Stimulated activated naive CD8-positive, alpha-beta T cell treated with anti-CD3 and anti-CD28 coated beads, Interleukin-15, amount 100 ng/mL, for 72 hours (primary cell): Measurements from ENCODE around the gene TUG1.

ENCODE experiments used
- ATAC-seq: fragments of 150-1000 bp; cut with Tn5 transposase; 2 replicates; pipeline ENCODE4 v1.10.0; 2021; ENCODE audit warnings: mild to moderate bottlenecking, moderate library complexity
- DNase-seq, 2 donors: peaks; one replicate each; pipeline ENCODE4 v3.0.0; 2021 to 2022
- H3K27ac Mint-ChIP-seq, 2 donors: one replicate each; pipeline ENCODE4 v1.8.0; 2022; ENCODE audit warnings: mild to moderate bottlenecking in 2 of 2, mixed read lengths in 2 of 2, moderate library complexity in 2 of 2
- H3K27me3 Mint-ChIP-seq: one replicate; pipeline ENCODE4 v1.8.0; 2022; ENCODE audit warnings: mixed read lengths
- H3K4me1 Mint-ChIP-seq: one replicate; pipeline ENCODE4 v1.8.0; 2022; ENCODE audit warnings: mild to moderate bottlenecking, mixed read lengths
- H3K4me3 Mint-ChIP-seq, 2 donors: one replicate each; pipeline ENCODE4 v1.8.0; 2022; ENCODE audit warnings: mild to moderate bottlenecking in 2 of 2, mixed read lengths in 2 of 2, moderate library complexity in 1 of 2
- H3K9me3 Mint-ChIP-seq, 2 donors: one replicate each; pipeline ENCODE4 v1.8.0; 2022; ENCODE audit warnings: mixed read lengths in 2 of 2

Gene TUG1

GRCh38 chr22:30940685-30941362, 28.2 kb upstream of the TUG1 start:
- H3K27ac Mint-ChIP-seq: peak overlapping the region; percentile 81 to 90
- H3K27me3 Mint-ChIP-seq: no peaks in the 10 kb centered on the region
- H3K4me3 Mint-ChIP-seq: peak overlapping the region; percentile 56 to 60
- peaks cover 76% of the 10 kb centered on the region for H3K4me1 Mint-ChIP-seq
- DNase-seq (no peak), ATAC-seq (peak; percentile 82)
- H3K9me3 Mint-ChIP-seq: no peaks in the 10 kb centered on the region

- Mint-ChIP-seq H3K4me1 (peaks cover 78% of the 10 kb centered on the region), H3K27me3 (no peaks in the 10 kb centered on the region), H3K27ac (peak overlapping the region; percentile 81 to 90), H3K9me3 (no peaks in the 10 kb centered on the region), H3K4me3 (peak overlapping the region; percentile 56 to 60)
- DNase-seq (no peak), ATAC-seq (peak; percentile 38)
Observed at GRCh38 chr22:30941363-30941740, 27.7 kb upstream of the TUG1 start.

- Mint-ChIP-seq H3K4me1 (peaks cover 73% of the 10 kb centered on the region), H3K27ac (no peak overlapping the region), H3K27me3 (no peaks in the 10 kb centered on the region), H3K4me3 (no peak overlapping the region), H3K9me3 (no peaks in the 10 kb centered on the region)
- ATAC-seq (peak; percentile 79), DNase-seq (peak in 1 of 2 donors; percentile 39)
Observed at GRCh38 chr22:30943368-30943767, 25.7 kb upstream of the TUG1 start.

GRCh38 chr22:30944986-30945385, 24.1 kb upstream of the TUG1 start:
- H3K4me3 Mint-ChIP-seq: no peak overlapping the region

GRCh38 chr22:30945653-30946052, 23.4 kb upstream of the TUG1 start:
- no peaks in the 10 kb centered on the region for H3K9me3 Mint-ChIP-seq
- H3K4me3 Mint-ChIP-seq: no peak overlapping the region
- peak overlapping the region in 1 of 2 donors; percentile 38 for H3K27ac Mint-ChIP-seq
- H3K27me3 Mint-ChIP-seq: no peaks in the 10 kb centered on the region
- H3K4me1 Mint-ChIP-seq: peaks cover 53% of the 10 kb centered on the region
- DNase-seq: no peak
- no peak for ATAC-seq

More at GRCh38 chr22:30944986-30945385, 24.1 kb upstream of the TUG1 start:
- Mint-ChIP-seq H3K9me3 (no peaks in the 10 kb centered on the region), H3K27ac (peak overlapping the region in 1 of 2 donors; percentile 62), H3K4me1 (peaks cover 60% of the 10 kb centered on the region), H3K27me3 (no peaks in the 10 kb centered on the region)
- DNase-seq (no peak), ATAC-seq (no peak)

- no peaks in the 10 kb centered on the region for H3K9me3 Mint-ChIP-seq
- peak overlapping the region in 1 of 2 donors; percentile 38 for H3K27ac Mint-ChIP-seq
- ATAC-seq: no peak
- no peak for DNase-seq
- H3K4me1 Mint-ChIP-seq: peaks cover 46% of the 10 kb centered on the region
- H3K27me3 Mint-ChIP-seq: no peaks in the 10 kb centered on the region
- no peak overlapping the region for H3K4me3 Mint-ChIP-seq
Observed at GRCh38 chr22:30946354-30946753, 22.7 kb upstream of the TUG1 start.

- H3K27me3 Mint-ChIP-seq: no peaks in the 10 kb centered on the region
- H3K27ac Mint-ChIP-seq: no peak overlapping the region
- H3K9me3 Mint-ChIP-seq: no peaks in the 10 kb centered on the region
- H3K4me3 Mint-ChIP-seq: no peak overlapping the region
- ATAC-seq: no peak
- peaks cover 44% of the 10 kb centered on the region for H3K4me1 Mint-ChIP-seq
- DNase-seq: no peak
Observed at GRCh38 chr22:30947173-30947815, 21.8 kb upstream of the TUG1 start.

GRCh38 chr22:30947816-30948454, 21.1 kb upstream of the TUG1 start:
- Mint-ChIP-seq H3K4me3 (no peak overlapping the region), H3K27me3 (no peaks in the 10 kb centered on the region), H3K27ac (no peak overlapping the region), H3K4me1 (peaks cover 51% of the 10 kb centered on the region), H3K9me3 (no peaks in the 10 kb centered on the region)
- ATAC-seq: peak; percentile 67
- DNase-seq: no peak

- Mint-ChIP-seq H3K27ac (no peak overlapping the region), H3K4me3 (no peak overlapping the region), H3K4me1 (peaks cover 47% of the 10 kb centered on the region)
Observed at GRCh38 chr22:30948930-30949342, 20.1 kb upstream of the TUG1 start.

GRCh38 chr22:30949934-30950660, 19.0 kb upstream of the TUG1 start:
- DNase-seq: no peak
- peak overlapping the region in 1 of 2 donors; percentile 74 for H3K27ac Mint-ChIP-seq
- no peaks in the 10 kb centered on the region for H3K27me3 Mint-ChIP-seq
- peaks cover 37% of the 10 kb centered on the region for H3K4me1 Mint-ChIP-seq
- no peak overlapping the region for H3K4me3 Mint-ChIP-seq
- no peak for ATAC-seq
- H3K9me3 Mint-ChIP-seq: no peaks in the 10 kb centered on the region

More at GRCh38 chr22:30948930-30949342, 20.1 kb upstream of the TUG1 start:
- Mint-ChIP-seq H3K9me3 (no peaks in the 10 kb centered on the region), H3K27me3 (no peaks in the 10 kb centered on the region)
- ATAC-seq (no peak), DNase-seq (no peak)

- peak overlapping the region in 1 of 2 donors; percentile 17 for H3K27ac Mint-ChIP-seq
- H3K9me3 Mint-ChIP-seq: no peaks in the 10 kb centered on the region
- ATAC-seq (no peak), DNase-seq (no peak)
- H3K4me1 Mint-ChIP-seq: peaks cover 45% of the 10 kb centered on the region
- no peak overlapping the region for H3K4me3 Mint-ChIP-seq
- no peaks in the 10 kb centered on the region for H3K27me3 Mint-ChIP-seq
Observed at GRCh38 chr22:30953206-30953605, 15.9 kb upstream of the TUG1 start.

- DNase-seq: no peak
- no peak for ATAC-seq
- H3K4me1 Mint-ChIP-seq: peaks cover 51% of the 10 kb centered on the region
- H3K27me3 Mint-ChIP-seq: no peaks in the 10 kb centered on the region
- no peaks in the 10 kb centered on the region for H3K9me3 Mint-ChIP-seq
- peak overlapping the region; percentile 27 to 71 for H3K27ac Mint-ChIP-seq
- H3K4me3 Mint-ChIP-seq: no peak overlapping the region
Observed at GRCh38 chr22:30955153-30955552, 13.9 kb upstream of the TUG1 start.

- Mint-ChIP-seq H3K9me3 (peaks cover 7 to 12% of the 10 kb centered on the region in 2 donors), H3K4me3 (no peak overlapping the region), H3K27me3 (no peaks in the 10 kb centered on the region), H3K4me1 (peaks cover 20% of the 10 kb centered on the region), H3K27ac (peak overlapping the region in 1 of 2 donors; percentile 68)
- DNase-seq: no peak
- no peak for ATAC-seq
Observed at GRCh38 chr22:30964858-30965257, 4.2 kb upstream of the TUG1 start.

GRCh38 chr22:30968015-30968923, 796 bp upstream of the TUG1 start, which contains the start of gene MORC2:
Gene MORC2 (minus strand): TSS chr22:30968774. CDS start chr22:30967889, 885 bp downstream.
- peak within 1 kb of the TSS; percentile 93 to 98 for H3K4me3 Mint-ChIP-seq
- ATAC-seq (peak; percentile 62), DNase-seq (no peak)
- peak within 1 kb of the TSS; percentile 93 to 99 for H3K27ac Mint-ChIP-seq
- H3K9me3 Mint-ChIP-seq: peaks cover 25 to 31% of the 10 kb centered on the region in 2 donors
- H3K27me3 Mint-ChIP-seq: no peaks in the 10 kb centered on the region
- H3K4me1 Mint-ChIP-seq: peaks cover 34% of the 10 kb centered on the region
